Astrocyte (in vitro differentiated cells and primary cell): ENCODE data around the gene STRN4.

Source experiments
- CTCF ChIP-seq: IDR thresholded peaks from 2 replicates; pipeline ENCODE4 v1.5.1; 2011; ENCODE audit warnings: low read depth, mild to moderate bottlenecking, inconsistent platforms, low read length, moderate library complexity; ENCODE audit not compliant: insufficient read depth
- EZH2 ChIP-seq: IDR thresholded peaks from 2 replicates; pipeline ENCODE4 v1.6.1; 2012; ENCODE audit warnings: mild to moderate bottlenecking, low read length, inconsistent platforms; ENCODE audit not compliant: insufficient read depth

GRCh38 chr19:46723471-46723870, 22.8 kb downstream of the STRN4 start:
- TF ChIP-seq CTCF (no peak), EZH2 (no peak)
